Spleen (tissue), 11 donors: ENCODE measurements around the gene CNOT6. TPM values are rescaled to one million over a fixed set of nuclear protein-coding genes. Genes with fewer than 3 reads are reported as not detected.
"Not testable (repeated sequence)": the region's sequence is repeated elsewhere in the genome, so short reads cannot be mapped to it uniquely, and the experiment has no call there.

ENCODE experiments used
- DNase-seq: peaks from one replicate; pipeline ENCODE4 v3.0.0-alpha.2; 2020
- H3K27ac ChIP-seq, 8 donors: fragments of 200-600 bp; sonication (generic) in 7 of 8; 1 replicate in 4 of 8; 2 replicates in 4 of 8; pipeline versions ENCODE4 v1.5.0 to v1.8.0; 2016 to 2021; ENCODE audit warnings: inconsistent platforms in 4 of 8, mild to moderate bottlenecking in 4 of 8, moderate library complexity in 1 of 8
- H3K27me3 ChIP-seq, 7 donors: fragments of 200-600 bp; sonication (generic) in 6 of 7; replicated peaks in 1 of 7; 1 replicate in 4 of 7; 2 replicates in 3 of 7; pipeline versions ENCODE4 v1.5.0 to v1.8.0; 2016 to 2021; ENCODE audit warnings: inconsistent platforms in 3 of 7, mild to moderate bottlenecking in 1 of 7
- H3K36me3 ChIP-seq, 6 donors: fragments of 200-600 bp; sonication (generic) in 5 of 6; 1 replicate in 4 of 6; 2 replicates in 2 of 6; pipeline versions ENCODE4 v1.5.0 to v1.8.0; 2016 to 2021; ENCODE audit warnings: inconsistent platforms in 2 of 6
- H3K4me1 ChIP-seq, 6 donors: fragments of 200-600 bp; sonication (generic) in 5 of 6; 1 replicate in 3 of 6; 2 replicates in 3 of 6; pipeline versions ENCODE4 v1.5.0 to v1.8.0; 2016 to 2021; ENCODE audit warnings: inconsistent platforms in 3 of 6
- H3K4me3 ChIP-seq, 8 donors: fragments of 200-600 bp; sonication (generic) in 7 of 8; 1 replicate in 4 of 8; 2 replicates in 4 of 8; pipeline versions ENCODE4 v1.5.0 to v1.8.0; 2016 to 2021; ENCODE audit warnings: inconsistent platforms in 4 of 8, mild to moderate bottlenecking in 4 of 8, moderate library complexity in 2 of 8
- H3K9me3 ChIP-seq, 8 donors: fragments of 200-600 bp; sonication (generic) in 7 of 8; 1 replicate in 4 of 8; 2 replicates in 4 of 8; pipeline versions ENCODE4 v1.5.0 to v1.8.0; 2016 to 2021; ENCODE audit warnings: inconsistent platforms in 4 of 8
- POLR2A ChIP-seq, 3 donors: fragments of 450-650 bp; IDR thresholded peaks; one replicate each; pipeline ENCODE4 v1.5.1; 2017; ENCODE audit warnings: antibody characterized with exemption in 3 of 3, mild to moderate bottlenecking in 1 of 3
- POLR2AphosphoS5 ChIP-seq, 3 donors: sonication (generic); formaldehyde crosslinking; IDR thresholded peaks; one replicate each; pipeline ENCODE4 v1.5.1; 2017; ENCODE audit warnings: antibody characterized with exemption in 3 of 3
- WGBS, 5 donors: extraction: QIAGEN DNeasy Blood & Tissue Kit in 3 of 5; methylation state at CpG; one replicate each; pipeline versions ENCODE4 v1.1.5 to v1.1.7; 2013 to 2018; 5-methylcytosine and 5-hydroxymethylcytosine counted together
- intact Hi-C: fragments of 100-400 bp; cut with DNase I; formaldehyde crosslinking; loops from one replicate; pipeline ENCODE4 v1.15.0; 2023; ENCODE audit warnings: low total_unique reads
- polyA plus RNA-seq, 3 donors: library from polyadenylated mRNA; stranded (reverse); fragments of 200-250 nt; gene quantifications; one replicate each; pipeline ENCODE4 v1.2.1, GENCODE V29; 2013
- total RNA-seq, 7 donors: library from RNA; depleted of rRNA in 3 of 7; stranded (reverse); fragments of >200 nt in 3 of 7; fragmentation: NEBNext Ultra II Directional in 4 of 7; extraction: Animal tissue kit (Norgen Biotek cat#: 25700) in 4 of 7; gene quantifications; one replicate each; pipeline versions ENCODE4 v1.1.0 to v1.2.1, GENCODE V29; 2016 to 2021
- TF ChIP-seq, protein P1 (sequence below), 11 experiments: fragments of 200-600 bp in 7 of 11; fragments of 450-650 bp in 4 of 11; sonication (generic) in 4 of 11; IDR thresholded peaks in 8 of 11; conservative IDR thresholded peaks in 3 of 11; 1 replicate in 7 of 11; 2 replicates in 4 of 11; pipeline versions ENCODE4 v1.4.0 to v1.8.0; 2016 to 2021; ENCODE audit warnings: antibody characterized with exemption in 11 of 11, inconsistent platforms in 4 of 11, mild to moderate bottlenecking in 1 of 11
- donor health status: healthy with polysubstance abuse.
- donor health status: DM: no; HTN: no; CAD: no; lungs with moderate emphysema.
- donor health status: DM: no; HTN: no; CAD: no.
- donor health status: Bipolar disorder and iron deficiency.
- donor health status: healthy.
- donor health status: DM: no; HTN: no; CAD: no.
- donor health status: DM: yes; HTN: yes; CAD: no.

CNOT6 gene
- total and polyA plus RNA-seq, 10 donors = 5.5 to 26.5 (median 21.6) TPM

GRCh38 chr5:180464603-180464970 is 29.6 kb upstream of the CNOT6 start:
- peak; percentile 16 for DNase-seq
- H3K27me3 ChIP-seq = peaks cover 0 to 36% (median 0%) of the 10 kb centered on the region in 7 donors
- WGBS, 5 donors = 56 to 79% (median 67%) methylated on average over 5 of the region's 5 CpGs
- peaks cover 0 to under 1% (median 0%) of the 10 kb centered on the region in 8 donors for H3K9me3 ChIP-seq
- H3K4me3 ChIP-seq = no peak overlapping the region
- no peak for TF ChIP-seq POLR2A (IDR thresholded peaks at IDR 0.05)
- TF ChIP-seq POLR2AphosphoS5 (IDR thresholded peaks at IDR 0.05) = no peak
- TF ChIP-seq, protein P1, sequence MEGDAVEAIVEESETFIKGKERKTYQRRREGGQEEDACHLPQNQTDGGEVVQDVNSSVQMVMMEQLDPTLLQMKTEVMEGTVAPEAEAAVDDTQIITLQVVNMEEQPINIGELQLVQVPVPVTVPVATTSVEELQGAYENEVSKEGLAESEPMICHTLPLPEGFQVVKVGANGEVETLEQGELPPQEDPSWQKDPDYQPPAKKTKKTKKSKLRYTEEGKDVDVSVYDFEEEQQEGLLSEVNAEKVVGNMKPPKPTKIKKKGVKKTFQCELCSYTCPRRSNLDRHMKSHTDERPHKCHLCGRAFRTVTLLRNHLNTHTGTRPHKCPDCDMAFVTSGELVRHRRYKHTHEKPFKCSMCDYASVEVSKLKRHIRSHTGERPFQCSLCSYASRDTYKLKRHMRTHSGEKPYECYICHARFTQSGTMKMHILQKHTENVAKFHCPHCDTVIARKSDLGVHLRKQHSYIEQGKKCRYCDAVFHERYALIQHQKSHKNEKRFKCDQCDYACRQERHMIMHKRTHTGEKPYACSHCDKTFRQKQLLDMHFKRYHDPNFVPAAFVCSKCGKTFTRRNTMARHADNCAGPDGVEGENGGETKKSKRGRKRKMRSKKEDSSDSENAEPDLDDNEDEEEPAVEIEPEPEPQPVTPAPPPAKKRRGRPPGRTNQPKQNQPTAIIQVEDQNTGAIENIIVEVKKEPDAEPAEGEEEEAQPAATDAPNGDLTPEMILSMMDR (IDR thresholded peaks at IDR 0.05 in 8 of 11, conservative IDR thresholded peaks at IDR 0.05 in 3 of 11) = no peak
- intact Hi-C loops = no loop called here
- H3K36me3 ChIP-seq = no peaks in the 10 kb centered on the region
- H3K27ac ChIP-seq = no peak overlapping the region
- H3K4me1 ChIP-seq = peaks cover 0 to 31% (median 14%) of the 10 kb centered on the region in 6 donors

- DNase-seq, intact Hi-C loops: not testable (repeated sequence)
- WGBS, 5 donors = 86 to 95% (median 90%) methylated on average over 4 of the region's 4 CpGs
Measured at GRCh38 chr5:180465052-180465451, 29.1 kb upstream of the CNOT6 start.

DNA sequence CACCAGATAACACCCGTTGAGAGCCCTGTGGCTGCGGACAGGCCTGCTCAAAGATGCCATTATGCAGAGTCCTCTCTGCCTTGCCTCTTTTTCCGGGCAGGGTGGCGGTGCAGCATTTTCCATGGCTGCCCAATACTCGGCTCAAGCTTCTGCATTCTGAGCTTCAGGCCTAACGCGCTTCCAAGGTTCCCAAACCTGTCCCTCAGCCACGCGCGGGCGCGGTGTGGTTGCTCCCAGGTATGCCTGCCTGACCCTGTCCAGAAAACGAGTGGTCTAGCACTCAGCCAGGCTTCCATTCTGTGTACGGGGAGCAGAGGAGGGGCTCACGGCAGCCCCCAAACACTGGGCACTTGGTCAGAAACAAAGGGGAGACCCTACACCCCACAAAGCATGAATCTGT is 27.9 kb upstream of the CNOT6 start:
- peaks cover 0 to 50% (median 0%) of the 10 kb centered on the region in 7 donors for H3K27me3 ChIP-seq
- TF ChIP-seq POLR2A (IDR thresholded peaks at IDR 0.05) = no peak
- WGBS, 5 donors = 91 to 96% (median 95%) methylated on average over 15 of the region's 15 CpGs

More at GRCh38 chr5:180465052-180465451, 29.1 kb upstream of the CNOT6 start:
- H3K9me3 ChIP-seq, H3K36me3 ChIP-seq, H3K4me3 ChIP-seq, H3K27ac ChIP-seq: not testable (repeated sequence)
- Histone ChIP-seq H3K4me1 (peaks cover 0 to 31% (median 14%) of the 10 kb centered on the region in 6 donors), H3K27me3 (peaks cover 0 to 38% (median 0%) of the 10 kb centered on the region in 7 donors)

GRCh38 chr5:180467028-180467975 is 26.9 kb upstream of the CNOT6 start:
- H3K36me3 ChIP-seq = no peaks in the 10 kb centered on the region
- H3K4me3 ChIP-seq = no peak overlapping the region
- H3K27me3 ChIP-seq = peaks cover 0 to 51% (median 0%) of the 10 kb centered on the region in 7 donors
- DNase-seq = peak; percentile 77
- peaks cover 0 to 51% (median 23%) of the 10 kb centered on the region in 6 donors for H3K4me1 ChIP-seq
- 50 to 65% (median 56%) methylated on average over 21 to 22 of the region's 22 CpGs for WGBS, 5 donors
- TF ChIP-seq POLR2AphosphoS5 (IDR thresholded peaks at IDR 0.05) (peak in 2 of 3 donors; percentile 27 to 31), POLR2A (IDR thresholded peaks at IDR 0.05) (no peak)
- TF ChIP-seq, protein P1 (IDR thresholded peaks at IDR 0.05 in 8 of 11, conservative IDR thresholded peaks at IDR 0.05 in 3 of 11) = no peak
- H3K9me3 ChIP-seq = no peaks in the 10 kb centered on the region
- intact Hi-C loops = no loop called here
- H3K27ac ChIP-seq = peak overlapping the region; percentile 13 to 53 (median 40)

More for the DNA sequence above, 27.9 kb upstream of the CNOT6 start:
- intact Hi-C loops = no loop called here
- Histone ChIP-seq H3K4me1 (peaks cover 0 to 41% (median 20%) of the 10 kb centered on the region in 6 donors), H3K36me3 (no peaks in the 10 kb centered on the region), H3K9me3 (no peaks in the 10 kb centered on the region), H3K4me3 (no peak overlapping the region), H3K27ac (no peak overlapping the region)
- no peak for DNase-seq
